Aorta (tissue), 5 donors: ENCODE results near the gene GMPR. TPM values are rescaled to one million over a fixed set of nuclear protein-coding genes. Genes with fewer than 3 reads are reported as not detected.

Source experiments
- ATAC-seq: fragments of 200-7000 bp; cut with Tn5 transposase; one replicate; pipeline ENCODE4 v1.9.1; 2022; ENCODE audit warnings: moderate library complexity; ENCODE audit not compliant: low FRiP score
- DNase-seq, 2 donors: peaks; one replicate each; pipeline ENCODE4 v3.0.0-alpha.2; 2020
- H3K27ac ChIP-seq, 2 donors: one replicate each; pipeline ENCODE4 v1.5.1; 2013; ENCODE audit warnings: low read length in 2 of 2, mild to moderate bottlenecking in 2 of 2, moderate library complexity in 2 of 2, control low read depth in 1 of 2, inconsistent platforms in 1 of 2, low read depth in 1 of 2
- H3K27me3 ChIP-seq, 2 donors: one replicate each; pipeline ENCODE4 v1.6.1; 2013; ENCODE audit warnings: control low read depth in 1 of 2, low read length in 1 of 2, mild to moderate bottlenecking in 1 of 2, moderate library complexity in 1 of 2; ENCODE audit not compliant: insufficient read depth in 2 of 2, control insufficient read depth in 1 of 2
- H3K36me3 ChIP-seq, 2 donors: one replicate each; pipeline ENCODE4 v1.6.1; 2013; ENCODE audit warnings: control low read depth in 1 of 2, low read length in 1 of 2, mild to moderate bottlenecking in 1 of 2; ENCODE audit not compliant: insufficient read depth in 2 of 2, control insufficient read depth in 1 of 2
- H3K4me1 ChIP-seq, 2 donors: one replicate each; pipeline ENCODE4 v1.6.1; 2013; ENCODE audit warnings: low read length in 2 of 2, control low read depth in 1 of 2, mild to moderate bottlenecking in 1 of 2, moderate library complexity in 1 of 2; ENCODE audit not compliant: insufficient read depth in 2 of 2, control insufficient read depth in 1 of 2
- H3K4me3 ChIP-seq, 2 donors: one replicate each; pipeline ENCODE4 v1.5.1; 2013; ENCODE audit warnings: low read length in 2 of 2, control low read depth in 1 of 2, mild to moderate bottlenecking in 1 of 2
- H3K9me3 ChIP-seq: one replicate; pipeline ENCODE4 v1.6.1; 2013; ENCODE audit warnings: mild to moderate bottlenecking, low read length; ENCODE audit not compliant: control insufficient read depth
- WGBS, 2 donors: extraction: QIAGEN DNeasy Blood & Tissue Kit; methylation state at CpG; one replicate each; pipeline ENCODE4 v1.1.7; 2013; 5-methylcytosine and 5-hydroxymethylcytosine counted together
- intact Hi-C, 2 donors: fragments of 100-400 bp; cut with DNase I; formaldehyde crosslinking; loops; one replicate each; pipeline versions ENCODE4 v1.14.2 to v1.15.0; 2022
- polyA plus RNA-seq, 2 donors: library from polyadenylated mRNA; stranded (reverse); fragments of 200-250 nt; gene quantifications; one replicate each; pipeline ENCODE4 v1.2.3, GENCODE V29; 2013
- total RNA-seq, 2 donors: library from RNA; stranded (reverse); fragmentation: NEBNext Ultra II Directional; extraction: Animal tissue kit (Norgen Biotek cat#: 25700); gene quantifications; one replicate each; pipeline ENCODE4 v1.2.1, GENCODE V29; 2021
- donor health status: healthy with polysubstance abuse.
- donor health status: Bipolar disorder and iron deficiency.
- donor health status: DM: no; HTN: no; CAD: no.
- donor health status: DM: no; HTN: no; CAD: no.
- donor health status: DM: yes; HTN: yes; CAD: no.

The GMPR gene
- total and polyA plus RNA-seq, 4 donors = 17.3 to 34.5 (median 28.5) TPM

- Histone ChIP-seq H3K27ac (no peak overlapping the region), H3K4me3 (no peak overlapping the region), H3K9me3 (no peaks in the 10 kb centered on the region), H3K4me1 (no peaks in the 10 kb centered on the region), H3K27me3 (no peaks in the 10 kb centered on the region), H3K36me3 (no peaks in the 10 kb centered on the region)
- intact Hi-C loops = no loop called here
- no peak for ATAC-seq
- 88 to 98% methylated on average over 5 of the region's 5 CpGs for WGBS, 2 donors
- DNase-seq = no peak
Observed at GRCh38 chr6:16228043-16228442, 10.3 kb upstream of the GMPR start.

GRCh38 chr6:16228709-16229665 lies 9.4 kb upstream of the GMPR start:
- intact Hi-C loops = no loop called here
- H3K36me3 ChIP-seq = no peaks in the 10 kb centered on the region
- ATAC-seq (no peak), DNase-seq (no peak)
- H3K27ac ChIP-seq = peak overlapping the region in 1 of 2 donors; percentile 65
- H3K27me3 ChIP-seq = no peaks in the 10 kb centered on the region
- no peaks in the 10 kb centered on the region for H3K9me3 ChIP-seq
- H3K4me1 ChIP-seq = no peaks in the 10 kb centered on the region
- peak overlapping the region in 1 of 2 donors; percentile 1 for H3K4me3 ChIP-seq
- 21 to 28% methylated on average over 19 to 20 of the region's 20 CpGs for WGBS, 2 donors

GRCh38 chr6:16229700-16230099 lies 8.7 kb upstream of the GMPR start:
- H3K9me3 ChIP-seq = no peaks in the 10 kb centered on the region
- 47 to 49% methylated on average over 6 of the region's 6 CpGs for WGBS, 2 donors
- no peaks in the 10 kb centered on the region for H3K36me3 ChIP-seq
- DNase-seq = no peak
- H3K27me3 ChIP-seq = no peaks in the 10 kb centered on the region
- no peak overlapping the region for H3K27ac ChIP-seq
- H3K4me3 ChIP-seq = no peak overlapping the region
- ATAC-seq = no peak
- intact Hi-C loops = no loop called here
- no peaks in the 10 kb centered on the region for H3K4me1 ChIP-seq

GRCh38 chr6:16230953-16231352 lies 7.4 kb upstream of the GMPR start:
- Histone ChIP-seq H3K4me3 (no peak overlapping the region), H3K27ac (no peak overlapping the region), H3K27me3 (no peaks in the 10 kb centered on the region), H3K9me3 (no peaks in the 10 kb centered on the region), H3K36me3 (no peaks in the 10 kb centered on the region), H3K4me1 (no peaks in the 10 kb centered on the region)
- 93 to 94% methylated on average over 9 of the region's 9 CpGs for WGBS, 2 donors
- ATAC-seq (no peak), DNase-seq (no peak)
- intact Hi-C loops = no loop called here

- Histone ChIP-seq H3K9me3 (no peaks in the 10 kb centered on the region), H3K4me3 (no peak overlapping the region), H3K27me3 (no peaks in the 10 kb centered on the region), H3K36me3 (no peaks in the 10 kb centered on the region), H3K4me1 (no peaks in the 10 kb centered on the region), H3K27ac (no peak overlapping the region)
- 94 to 97% methylated on average over 5 of the region's 5 CpGs for WGBS, 2 donors
- DNase-seq = no peak
- intact Hi-C loops = no loop called here
- no peak for ATAC-seq
Observed at GRCh38 chr6:16232086-16232485, 6.3 kb upstream of the GMPR start.

- peak overlapping the region in 1 of 2 donors; percentile 5 for H3K27ac ChIP-seq
- no peak for ATAC-seq
- intact Hi-C loops = loop anchor here in 1 of 2 donors (5.0 kb wide), 1 partner anchor 86 kb away; no protein-coding TSS in a partner anchor
Observed at GRCh38 chr6:16236009-16236501, 2.3 kb upstream of the GMPR start.

GRCh38 chr6:16236631-16237199 lies 1.7 kb upstream of the GMPR start:
- 1 to 3% methylated on average over 3 of the region's 3 CpGs for WGBS, 2 donors
- Histone ChIP-seq H3K9me3 (no peaks in the 10 kb centered on the region), H3K4me3 (no peak overlapping the region), H3K27me3 (no peaks in the 10 kb centered on the region), H3K27ac (peak overlapping the region in 1 of 2 donors; percentile 5), H3K4me1 (peaks cover 0 to 4% of the 10 kb centered on the region in 2 donors), H3K36me3 (no peaks in the 10 kb centered on the region)
- intact Hi-C loops = loop anchor here in 1 of 2 donors (5.0 kb wide), 1 partner anchor 86 kb away; no protein-coding TSS in a partner anchor
- no peak for ATAC-seq
- DNase-seq = no peak

More at GRCh38 chr6:16236009-16236501, 2.3 kb upstream of the GMPR start:
- H3K27me3 ChIP-seq = no peaks in the 10 kb centered on the region
- peaks cover 0 to 2% of the 10 kb centered on the region in 2 donors for H3K4me1 ChIP-seq
- 68 to 72% methylated on average over 4 of the region's 4 CpGs for WGBS, 2 donors
- H3K4me3 ChIP-seq = no peak overlapping the region
- H3K36me3 ChIP-seq = no peaks in the 10 kb centered on the region
- no peak for DNase-seq
- no peaks in the 10 kb centered on the region for H3K9me3 ChIP-seq

- H3K27me3 ChIP-seq = no peaks in the 10 kb centered on the region
- H3K27ac ChIP-seq = peak overlapping the region in 1 of 2 donors; percentile 5
- H3K4me1 ChIP-seq = peaks cover 0 to 4% of the 10 kb centered on the region in 2 donors
- 94 to 96% methylated on average over 7 of the region's 7 CpGs for WGBS, 2 donors
- ATAC-seq = no peak
- no peaks in the 10 kb centered on the region for H3K36me3 ChIP-seq
- no peak overlapping the region for H3K4me3 ChIP-seq
- DNase-seq = no peak
- no peaks in the 10 kb centered on the region for H3K9me3 ChIP-seq
- intact Hi-C loops = loop anchor here in 1 of 2 donors (5.0 kb wide), 1 partner anchor 85 kb away; no protein-coding TSS in a partner anchor
Observed at GRCh38 chr6:16237242-16237641, 1.1 kb upstream of the GMPR start.
